SU-DHL-6 (cell line): ENCODE results near the gene TMEM130.

Experiments
- EZH2phosphoT487 ChIP-seq: fragments of 200-600 bp; sonication (generic), shearing (Covaris generic); conservative IDR thresholded peaks from 2 replicates; pipeline ENCODE4 v1.6.1; 2018; ENCODE audit warnings: mild to moderate bottlenecking, antibody characterized with exemption, low read length, moderate library complexity, mixed read lengths
- TF ChIP-seq, protein P1 (sequence below): fragments of 200-600 bp; sonication (generic); IDR thresholded peaks from one replicate; pipeline ENCODE4 v1.5.1; 2017; ENCODE audit warnings: antibody characterized with exemption, mild to moderate bottlenecking, low read length, moderate library complexity; ENCODE audit not compliant: insufficient read depth, poor library complexity, severe bottlenecking

DNA sequence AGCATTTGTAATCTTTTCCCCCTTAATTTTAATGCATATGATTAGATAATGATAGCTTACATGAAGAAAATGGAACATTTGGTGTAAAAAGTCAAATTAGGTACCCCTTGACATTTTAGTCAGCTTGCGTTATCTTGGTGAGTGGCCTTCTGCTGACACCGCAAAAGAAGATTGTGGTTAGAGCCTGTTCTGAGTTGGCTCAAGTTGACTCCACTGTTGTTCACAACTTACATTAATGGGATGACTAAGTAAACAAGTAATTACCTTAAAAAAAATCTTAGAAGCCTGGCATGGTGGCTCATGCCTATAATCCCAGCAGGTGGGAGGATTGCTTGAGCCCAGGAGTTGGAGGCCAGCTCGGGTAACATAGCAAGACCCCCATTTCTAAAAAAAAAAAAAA lies 32.7 kb upstream of the TMEM130 start:
- TF ChIP-seq, protein P1, sequence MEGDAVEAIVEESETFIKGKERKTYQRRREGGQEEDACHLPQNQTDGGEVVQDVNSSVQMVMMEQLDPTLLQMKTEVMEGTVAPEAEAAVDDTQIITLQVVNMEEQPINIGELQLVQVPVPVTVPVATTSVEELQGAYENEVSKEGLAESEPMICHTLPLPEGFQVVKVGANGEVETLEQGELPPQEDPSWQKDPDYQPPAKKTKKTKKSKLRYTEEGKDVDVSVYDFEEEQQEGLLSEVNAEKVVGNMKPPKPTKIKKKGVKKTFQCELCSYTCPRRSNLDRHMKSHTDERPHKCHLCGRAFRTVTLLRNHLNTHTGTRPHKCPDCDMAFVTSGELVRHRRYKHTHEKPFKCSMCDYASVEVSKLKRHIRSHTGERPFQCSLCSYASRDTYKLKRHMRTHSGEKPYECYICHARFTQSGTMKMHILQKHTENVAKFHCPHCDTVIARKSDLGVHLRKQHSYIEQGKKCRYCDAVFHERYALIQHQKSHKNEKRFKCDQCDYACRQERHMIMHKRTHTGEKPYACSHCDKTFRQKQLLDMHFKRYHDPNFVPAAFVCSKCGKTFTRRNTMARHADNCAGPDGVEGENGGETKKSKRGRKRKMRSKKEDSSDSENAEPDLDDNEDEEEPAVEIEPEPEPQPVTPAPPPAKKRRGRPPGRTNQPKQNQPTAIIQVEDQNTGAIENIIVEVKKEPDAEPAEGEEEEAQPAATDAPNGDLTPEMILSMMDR, result no peak
- TF ChIP-seq EZH2phosphoT487, result no peak
